Measurements from ENCODE around the gene AMBRA1.

AMBRA1 gene, protein sequence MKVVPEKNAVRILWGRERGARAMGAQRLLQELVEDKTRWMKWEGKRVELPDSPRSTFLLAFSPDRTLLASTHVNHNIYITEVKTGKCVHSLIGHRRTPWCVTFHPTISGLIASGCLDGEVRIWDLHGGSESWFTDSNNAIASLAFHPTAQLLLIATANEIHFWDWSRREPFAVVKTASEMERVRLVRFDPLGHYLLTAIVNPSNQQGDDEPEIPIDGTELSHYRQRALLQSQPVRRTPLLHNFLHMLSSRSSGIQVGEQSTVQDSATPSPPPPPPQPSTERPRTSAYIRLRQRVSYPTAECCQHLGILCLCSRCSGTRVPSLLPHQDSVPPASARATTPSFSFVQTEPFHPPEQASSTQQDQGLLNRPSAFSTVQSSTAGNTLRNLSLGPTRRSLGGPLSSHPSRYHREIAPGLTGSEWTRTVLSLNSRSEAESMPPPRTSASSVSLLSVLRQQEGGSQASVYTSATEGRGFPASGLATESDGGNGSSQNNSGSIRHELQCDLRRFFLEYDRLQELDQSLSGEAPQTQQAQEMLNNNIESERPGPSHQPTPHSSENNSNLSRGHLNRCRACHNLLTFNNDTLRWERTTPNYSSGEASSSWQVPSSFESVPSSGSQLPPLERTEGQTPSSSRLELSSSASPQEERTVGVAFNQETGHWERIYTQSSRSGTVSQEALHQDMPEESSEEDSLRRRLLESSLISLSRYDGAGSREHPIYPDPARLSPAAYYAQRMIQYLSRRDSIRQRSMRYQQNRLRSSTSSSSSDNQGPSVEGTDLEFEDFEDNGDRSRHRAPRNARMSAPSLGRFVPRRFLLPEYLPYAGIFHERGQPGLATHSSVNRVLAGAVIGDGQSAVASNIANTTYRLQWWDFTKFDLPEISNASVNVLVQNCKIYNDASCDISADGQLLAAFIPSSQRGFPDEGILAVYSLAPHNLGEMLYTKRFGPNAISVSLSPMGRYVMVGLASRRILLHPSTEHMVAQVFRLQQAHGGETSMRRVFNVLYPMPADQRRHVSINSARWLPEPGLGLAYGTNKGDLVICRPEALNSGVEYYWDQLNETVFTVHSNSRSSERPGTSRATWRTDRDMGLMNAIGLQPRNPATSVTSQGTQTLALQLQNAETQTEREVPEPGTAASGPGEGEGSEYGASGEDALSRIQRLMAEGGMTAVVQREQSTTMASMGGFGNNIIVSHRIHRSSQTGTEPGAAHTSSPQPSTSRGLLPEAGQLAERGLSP (N-terminal part only)
- total RNA-seq: 78.2 to 97.9 reads per million in 2 donors

DNA sequence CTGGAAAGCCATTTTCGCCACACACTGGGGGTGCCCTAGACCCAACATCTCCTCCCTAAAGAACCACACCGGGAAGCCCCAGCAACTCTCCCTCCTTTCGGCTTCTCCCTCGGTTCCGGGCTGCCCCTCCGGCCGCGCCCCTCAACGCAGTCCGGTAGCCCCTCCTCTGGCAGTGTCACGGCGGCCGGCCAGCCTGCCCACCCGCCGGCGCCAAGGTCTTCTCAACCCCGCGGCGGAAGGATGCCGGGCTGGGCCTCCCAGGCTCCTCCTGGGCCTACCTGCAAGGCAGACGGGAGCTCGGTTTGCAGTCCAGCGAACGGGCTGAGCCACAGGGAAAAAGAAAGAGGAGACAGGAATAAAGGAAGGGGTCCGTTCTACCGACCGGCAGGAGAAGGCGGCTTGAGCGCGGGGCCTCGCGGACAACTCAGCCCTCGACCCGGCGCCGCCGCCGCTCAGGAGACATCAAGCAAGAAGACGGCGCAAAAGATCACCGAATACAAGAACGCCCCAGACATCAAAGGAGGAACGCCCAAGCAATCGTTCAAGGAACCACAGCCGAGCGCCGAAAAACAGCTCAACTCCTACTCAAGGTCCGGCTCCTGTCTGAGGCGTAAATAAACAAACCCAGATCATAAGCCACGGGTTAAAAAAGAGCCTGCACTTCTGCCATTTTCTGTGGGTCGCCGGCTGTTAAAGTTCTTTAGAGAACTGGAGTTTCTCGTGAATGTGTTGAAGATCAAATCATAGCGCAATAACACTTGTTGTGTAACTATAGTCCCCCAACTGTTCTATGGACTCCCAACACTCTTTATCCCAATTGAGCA is at the start of gene AMBRA1:
TSS of gene AMBRA1 (minus strand) at position 474 of the 824 bp plus-strand sequence. CDS start 45,643 bp downstream, outside the sequence.
- DNase-seq: peak; percentile 35

DNA sequence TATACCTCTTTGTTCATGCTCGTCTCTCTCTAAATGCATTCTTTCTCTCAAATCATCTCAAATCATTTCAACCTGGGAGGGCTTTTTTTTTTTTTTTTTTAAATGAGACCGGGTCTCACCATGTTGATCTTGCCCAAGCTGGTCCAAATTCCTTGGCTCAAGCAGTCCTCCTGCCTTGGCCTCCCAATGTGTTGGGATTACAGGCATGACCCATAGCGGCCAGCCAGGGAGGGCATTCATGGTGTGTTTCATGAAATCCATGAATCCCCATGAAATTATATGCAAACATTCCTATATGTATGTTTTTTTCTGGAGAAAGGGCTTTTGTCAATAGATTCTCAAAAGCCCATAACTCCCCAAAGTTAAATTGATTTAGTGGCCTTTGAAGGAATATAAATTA is 49.7 kb upstream of the AMBRA1 start:
- no peak for DNase-seq

DNA sequence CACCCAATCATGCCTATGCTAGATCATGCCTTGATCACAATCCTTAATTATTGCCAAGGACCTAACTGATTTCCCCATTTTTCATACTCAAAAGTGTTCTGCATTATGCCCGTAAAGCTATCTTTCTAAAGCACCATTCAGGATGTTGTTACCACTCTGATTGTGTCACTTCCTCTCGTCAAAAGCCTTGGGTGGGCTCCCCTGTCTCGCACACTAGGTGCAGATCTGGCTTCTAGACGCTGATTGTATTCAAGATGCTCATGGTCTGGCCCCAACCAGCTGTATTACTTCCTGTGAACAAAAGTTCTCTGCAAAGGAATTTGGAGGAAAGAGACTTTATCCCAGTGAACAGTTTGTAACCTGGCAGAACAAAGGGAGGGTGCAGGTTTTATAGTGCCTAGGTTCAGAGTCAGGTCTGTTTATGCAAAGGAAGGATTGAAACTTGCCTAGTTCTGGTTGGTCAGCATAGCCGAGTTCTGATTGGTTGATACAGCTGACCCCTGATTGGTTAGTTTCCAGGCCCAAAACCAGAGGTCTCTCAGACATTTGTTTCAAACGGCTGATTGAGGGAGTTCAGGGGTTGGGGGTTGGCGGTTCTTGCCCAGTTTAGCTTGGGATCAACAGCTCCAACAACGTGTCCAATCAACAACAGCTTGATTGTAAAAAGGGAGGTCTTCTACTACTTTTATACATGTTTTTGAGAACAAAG is 49.0 kb upstream of the AMBRA1 start:
- DNase-seq: no peak

DNA sequence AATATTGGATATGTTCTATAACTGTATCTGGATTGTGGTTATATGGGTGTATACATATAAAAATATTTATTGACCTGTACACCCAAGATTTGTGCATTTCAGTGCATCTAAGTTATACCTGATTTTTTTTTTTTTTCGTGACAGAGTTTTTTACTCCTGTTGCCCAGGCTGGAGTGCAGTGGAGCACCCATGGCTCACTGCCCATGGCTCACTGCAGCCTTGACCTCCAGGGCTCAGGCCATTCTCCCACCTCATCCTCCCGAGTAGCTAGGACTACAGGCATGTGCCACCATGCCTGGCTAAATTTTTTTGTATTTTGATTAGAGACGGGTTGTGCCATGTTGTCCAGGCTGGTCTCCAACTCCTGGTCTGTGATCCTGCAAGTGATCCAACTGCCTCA is 47.8 kb upstream of the AMBRA1 start:
- no peak for DNase-seq

DNA sequence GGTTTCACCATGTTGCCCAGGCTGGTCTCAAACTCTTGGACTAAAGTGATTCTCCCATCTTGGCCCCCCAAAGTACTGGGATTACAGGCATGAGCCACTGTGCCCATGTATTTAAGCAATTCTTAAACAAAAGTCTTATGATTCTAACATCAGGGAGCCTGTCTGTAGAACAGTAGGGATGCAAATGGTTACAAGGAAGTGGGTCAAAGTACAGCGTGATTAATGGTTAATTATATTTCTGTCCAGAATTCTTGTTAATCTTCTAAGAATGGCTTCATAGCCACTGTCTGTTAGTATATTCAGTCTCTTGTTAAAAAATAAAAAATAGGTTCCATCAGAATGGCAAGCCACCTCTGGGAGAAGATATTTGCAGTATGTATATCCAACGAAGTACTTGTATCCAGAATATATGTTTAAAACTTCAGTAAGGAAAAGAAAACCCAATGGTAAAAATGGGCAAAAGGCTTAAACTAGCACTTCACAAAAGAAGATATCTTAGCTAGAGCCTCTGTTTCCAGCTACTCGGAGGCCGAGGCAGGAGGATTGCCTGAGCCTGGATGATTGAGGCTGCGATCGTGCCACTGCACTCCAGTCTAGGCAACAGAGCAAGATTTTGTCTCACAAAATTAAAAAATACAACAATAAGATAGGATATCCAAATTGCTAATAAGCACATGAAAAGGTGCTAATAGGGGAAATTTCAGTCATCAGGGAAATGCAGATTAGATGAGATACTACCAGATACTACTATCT is 46.4 kb upstream of the AMBRA1 start:
- no peak for DNase-seq

DNA sequence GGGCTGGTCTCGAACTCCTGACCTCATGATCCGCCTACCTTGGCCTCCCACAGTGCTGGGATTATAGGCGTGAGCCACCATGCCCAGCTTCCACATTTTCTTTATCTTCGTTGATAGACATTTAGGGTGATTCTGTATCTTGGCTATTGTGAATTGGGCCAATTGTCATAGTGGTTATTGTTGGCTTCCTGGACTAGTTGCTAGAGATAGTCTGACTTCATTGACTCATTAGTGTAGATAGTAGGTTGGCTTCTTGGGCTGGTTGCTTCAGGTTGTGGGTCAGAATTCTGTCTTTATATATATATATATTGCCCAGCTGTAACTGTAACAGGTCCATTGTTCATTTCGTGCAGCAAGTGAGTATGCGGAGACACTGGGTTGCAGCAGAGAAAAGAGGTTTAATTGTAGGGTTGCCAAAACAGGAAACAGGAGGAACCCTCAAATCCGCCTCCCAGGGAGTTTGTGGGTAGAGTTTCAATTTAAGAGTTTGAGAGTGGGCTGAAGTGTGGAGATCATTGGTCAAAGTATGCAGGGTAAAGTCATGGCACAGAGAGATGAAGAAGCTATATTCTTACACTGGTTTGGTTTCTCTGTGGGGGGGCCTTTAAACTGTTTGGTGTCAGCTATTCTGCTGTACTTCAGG is 45.5 kb upstream of the AMBRA1 start:
- no peak for DNase-seq

DNA sequence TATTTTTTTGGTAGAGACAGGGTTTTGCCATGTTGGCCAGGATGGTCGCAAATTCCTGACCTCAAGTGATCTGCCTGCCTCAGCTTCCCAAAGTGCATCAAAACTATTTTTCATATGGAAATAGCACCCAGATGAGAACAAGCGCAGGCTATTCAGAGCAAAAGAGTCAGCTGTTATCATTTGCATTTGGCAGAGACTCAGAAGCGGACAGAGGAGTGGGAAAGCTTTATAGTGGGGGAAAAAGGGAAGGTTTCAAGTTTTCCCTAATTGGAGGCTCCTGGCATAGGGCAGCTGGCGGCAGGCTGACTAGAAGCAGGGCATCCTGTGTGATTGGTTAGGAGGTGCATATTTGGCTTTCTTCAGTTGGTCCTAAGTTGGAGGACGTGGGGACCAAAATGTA is 43.7 kb upstream of the AMBRA1 start:
- DNase-seq: no peak

DNA sequence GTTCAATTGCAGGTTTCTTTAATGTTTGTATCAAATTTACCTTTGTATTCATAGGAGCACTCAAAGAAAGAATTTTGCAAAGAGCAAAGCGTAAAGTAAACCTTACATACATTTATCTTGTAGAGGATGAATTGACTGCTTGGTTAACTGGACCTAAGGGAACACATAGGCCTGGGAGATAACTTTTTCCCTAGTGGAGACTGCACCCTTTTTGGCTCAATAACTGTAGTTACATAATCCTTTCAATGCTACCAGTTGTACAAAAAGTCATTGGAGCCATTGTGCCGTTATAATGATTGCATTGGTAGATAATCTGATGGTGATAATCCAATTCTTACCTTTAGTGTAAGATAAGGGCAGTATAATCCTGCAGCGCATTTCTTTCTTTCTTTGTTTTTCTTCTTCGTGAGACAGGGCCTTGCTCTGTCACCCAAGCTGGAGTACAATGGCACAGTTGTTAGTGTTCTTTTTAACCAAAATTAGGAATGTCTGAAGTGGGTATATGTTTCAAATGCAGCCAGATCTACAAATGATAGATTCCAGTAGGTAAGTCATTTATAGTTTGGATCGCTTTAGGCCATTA is 41.8 kb upstream of the AMBRA1 start:
- DNase-seq: no peak

DNA sequence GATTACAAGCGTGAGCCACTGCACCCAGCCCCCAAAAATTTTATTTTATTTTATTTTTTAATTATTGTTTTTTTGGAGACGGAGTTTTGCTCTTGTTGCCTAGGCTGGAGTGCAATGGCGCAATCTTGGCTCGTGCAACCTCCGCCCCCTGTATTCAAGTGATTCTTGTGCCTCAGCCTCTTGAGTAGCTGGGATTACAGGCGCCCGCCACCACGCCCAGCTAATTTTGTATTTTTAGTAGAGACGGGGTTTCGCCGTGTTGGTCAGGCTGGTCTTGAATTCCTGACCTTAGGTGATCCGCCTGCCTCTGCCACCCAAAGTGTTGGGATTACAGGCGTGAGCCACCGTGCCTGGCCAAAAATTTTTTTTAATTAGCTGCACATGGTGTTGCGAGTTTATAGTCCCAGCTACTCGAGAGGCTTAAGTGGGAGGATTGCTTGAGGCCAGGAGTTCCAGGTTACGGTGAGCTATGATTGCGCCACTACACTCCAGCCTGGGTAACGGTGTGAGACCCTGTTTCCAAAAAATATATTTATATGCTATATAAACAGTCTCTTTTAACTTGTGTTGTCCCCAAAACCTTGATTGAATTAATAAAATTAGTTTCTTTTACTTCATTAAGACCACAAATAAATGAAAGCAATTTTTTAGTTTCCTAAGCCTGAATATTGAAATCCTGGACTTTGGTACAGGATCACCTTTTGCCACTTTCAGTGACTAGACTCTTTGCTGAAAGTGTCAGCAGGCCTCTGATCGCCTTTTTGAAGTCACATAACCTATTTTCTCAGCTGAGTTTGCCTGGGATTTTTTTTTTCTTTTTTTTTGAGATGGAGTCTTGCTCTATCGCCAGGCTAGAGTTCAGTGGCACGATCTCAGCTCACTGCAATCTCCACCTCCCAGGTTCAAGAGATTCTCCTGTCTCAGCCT is 39.7 kb upstream of the AMBRA1 start:
- DNase-seq: no peak

DNA sequence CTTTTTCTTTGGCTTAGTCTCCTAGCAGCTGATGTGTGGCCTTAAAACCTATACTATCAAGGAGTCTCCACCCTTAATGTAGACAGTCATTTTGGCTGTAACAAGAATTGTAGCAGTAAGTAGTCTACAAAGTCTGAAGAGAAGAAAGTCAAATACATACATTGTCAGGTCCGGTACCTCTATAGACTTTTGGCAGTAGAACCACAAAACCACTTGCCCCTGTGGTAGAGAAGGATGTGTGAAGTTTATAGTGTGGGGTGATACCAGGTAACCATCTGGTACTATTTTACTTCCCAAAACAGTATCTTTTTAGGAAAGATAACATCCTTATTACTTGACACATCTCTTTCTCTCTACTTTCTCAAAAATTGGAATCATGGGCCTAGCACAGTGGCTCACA is 38.7 kb upstream of the AMBRA1 start:
- DNase-seq: no peak

DNA sequence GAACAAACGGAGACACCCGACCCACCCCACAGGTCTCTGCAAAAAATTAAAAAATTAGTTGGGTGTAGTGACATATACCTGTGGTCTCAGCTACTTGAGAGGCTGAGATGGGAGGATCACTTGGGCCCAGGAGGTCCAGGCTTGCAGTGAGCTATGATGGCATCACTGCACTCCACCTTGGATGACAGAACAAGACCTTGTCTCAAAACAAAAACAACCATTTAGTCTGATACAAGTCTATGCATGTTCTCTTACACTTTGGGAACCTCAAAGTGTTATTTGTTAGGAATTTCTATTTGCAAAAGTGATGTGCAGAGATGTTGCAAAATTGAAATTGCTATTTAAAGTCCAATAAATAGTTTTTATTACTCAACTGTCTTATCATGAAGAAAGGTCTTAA is 37.9 kb upstream of the AMBRA1 start:
- no peak for DNase-seq

DNA sequence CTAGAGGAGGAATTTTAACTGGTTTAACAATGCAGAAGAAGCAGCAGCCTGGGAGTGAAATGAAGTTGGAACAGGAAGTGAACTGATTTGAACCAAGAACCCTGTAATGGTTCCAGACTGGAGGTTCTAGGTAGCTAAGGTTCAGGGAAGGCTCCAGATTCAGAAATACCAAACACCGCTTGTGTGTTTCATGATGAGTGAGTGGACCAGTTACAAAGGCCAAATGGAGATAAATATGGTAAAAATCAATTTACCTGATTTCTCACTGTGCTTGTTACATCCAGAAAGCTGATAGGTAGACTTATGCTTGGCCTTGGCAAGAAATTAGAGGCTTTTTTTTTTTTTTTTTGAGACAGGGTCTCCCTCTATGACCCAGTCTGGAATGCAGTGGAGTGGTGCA is 36.4 kb upstream of the AMBRA1 start:
- no peak for DNase-seq

DNA sequence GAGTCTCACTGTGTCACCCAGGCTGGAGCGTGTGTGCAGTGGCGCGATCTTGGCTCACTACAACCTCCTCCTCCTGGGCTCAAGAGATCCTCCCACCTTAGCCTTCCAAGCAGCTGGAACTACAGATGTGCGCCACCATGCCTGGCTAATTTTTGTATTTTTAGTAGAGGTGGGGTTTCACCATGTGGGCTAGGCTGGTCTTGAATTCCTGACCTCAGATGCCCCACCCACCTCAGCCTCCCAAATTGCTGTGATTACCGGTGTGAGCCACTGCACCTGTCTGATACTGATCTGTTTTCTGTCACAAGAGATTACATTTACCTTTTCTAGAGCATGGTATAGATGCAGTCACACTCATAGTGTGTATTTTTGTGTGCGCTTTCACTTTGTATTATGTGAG is 35.1 kb upstream of the AMBRA1 start:
- no peak for DNase-seq

DNA sequence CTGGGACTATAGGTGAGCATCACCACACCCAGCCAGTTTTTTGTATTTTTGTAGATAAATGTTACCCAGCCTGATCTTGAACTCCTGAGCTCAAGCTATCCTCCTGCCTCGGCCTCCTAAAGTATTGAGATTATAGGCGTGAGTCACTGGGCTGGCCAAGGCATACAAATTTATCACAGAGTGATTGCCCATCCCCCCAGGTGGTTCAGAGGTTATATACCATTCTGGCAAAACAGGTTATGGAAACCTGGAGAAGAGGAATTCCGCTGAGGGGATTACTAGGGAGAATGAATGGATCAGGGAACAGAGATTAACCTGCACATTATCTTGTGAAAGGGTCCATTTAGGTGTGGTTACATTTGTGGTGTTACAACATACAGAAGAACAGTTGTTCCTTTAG is 31.6 kb upstream of the AMBRA1 start:
- DNase-seq: no peak

DNA sequence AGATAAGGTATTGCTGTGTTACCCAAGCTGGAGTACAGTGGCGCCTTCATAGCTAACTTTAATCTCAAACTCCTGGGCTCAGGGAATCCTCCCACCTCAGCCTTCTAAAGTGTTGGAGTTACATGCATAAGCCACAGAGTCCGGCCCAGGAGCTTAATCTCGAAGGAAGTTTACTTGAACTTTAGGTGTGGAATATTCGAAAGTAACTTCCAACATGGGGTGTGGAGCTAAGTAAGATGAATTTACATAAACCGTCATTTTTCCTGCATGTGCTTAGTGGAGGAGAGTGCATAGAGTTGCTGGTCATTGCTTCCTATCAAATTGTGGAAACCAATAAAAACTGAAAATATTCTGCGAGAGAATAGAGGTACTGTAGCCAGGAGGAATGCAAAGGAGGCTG is 25.0 kb upstream of the AMBRA1 start:
- no peak for DNase-seq

DNA sequence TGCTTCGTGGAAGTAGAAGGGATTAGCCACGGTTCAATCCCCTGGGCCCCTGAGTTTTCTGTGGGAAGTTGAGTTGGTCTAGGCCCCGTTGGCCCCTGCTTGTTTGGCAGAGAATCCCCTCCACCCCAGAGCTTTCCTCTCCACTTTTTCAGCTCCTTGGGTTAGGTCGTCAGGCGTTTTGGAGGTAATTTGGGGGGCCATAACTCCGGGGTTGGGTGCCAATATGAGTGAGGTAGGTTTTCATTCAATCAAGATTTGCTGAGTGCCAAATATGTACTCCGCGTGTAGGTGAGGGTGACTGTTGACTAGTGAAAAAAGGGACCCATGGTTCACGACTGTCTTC is 24.1 kb upstream of the AMBRA1 start:
- no peak for DNase-seq

DNA sequence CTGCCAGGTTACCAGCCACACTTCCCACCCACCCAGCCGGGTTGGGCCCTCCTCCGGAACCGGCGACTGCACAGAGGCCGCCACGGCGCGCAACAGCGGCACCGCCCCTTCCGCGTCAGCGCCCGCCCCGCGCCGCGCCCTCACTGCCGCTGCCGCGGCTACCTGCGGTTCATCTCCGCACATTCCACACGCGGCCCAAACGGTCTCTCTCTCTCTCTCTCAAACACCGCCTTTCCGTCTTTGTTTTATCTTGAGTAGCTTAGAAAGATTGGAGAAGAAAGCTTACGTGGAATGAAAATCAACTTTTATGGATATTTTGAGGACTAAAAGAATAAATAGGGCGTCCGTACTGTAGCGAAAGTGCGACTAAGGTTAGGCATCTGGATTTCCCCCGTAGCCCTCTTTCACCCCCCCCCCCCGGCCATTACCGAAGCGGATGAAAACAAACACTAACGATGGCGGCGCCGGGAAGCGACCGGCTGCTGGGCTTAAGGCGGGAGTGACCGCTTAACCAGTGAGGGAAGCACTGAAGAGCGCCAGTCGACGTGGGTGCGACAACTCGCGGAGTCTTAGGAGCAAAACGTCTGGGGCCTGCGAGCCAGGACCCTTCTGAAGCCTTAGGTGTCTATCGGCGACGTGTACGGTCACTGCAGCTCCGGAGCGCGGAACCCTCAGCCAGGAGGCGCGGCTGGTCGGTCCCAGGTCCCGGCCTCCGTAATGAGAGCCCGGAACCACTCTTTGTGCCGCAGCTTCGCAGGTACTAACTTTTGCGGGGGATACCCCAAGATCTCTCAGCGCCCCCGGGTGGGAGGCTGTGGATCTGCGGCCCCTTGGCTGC is 23.5 kb upstream of the AMBRA1 start, which contains the start of the genes ATG13 and HARBI1:
TSS of gene ATG13 (plus strand) at position 420 of the 838 bp plus-strand sequence. CDS start 26,739 bp downstream, outside the sequence.
TSS of gene HARBI1 (minus strand) at position 94 of the 838 bp plus-strand sequence. CDS start 990 bp downstream, outside the sequence.
- peak; percentile 89 for DNase-seq
